Natural killer cell (primary cell): ENCODE data around the gene CCNC. TPM values are rescaled to one million over a fixed set of nuclear protein-coding genes. Genes with fewer than 3 reads are reported as not detected.

ENCODE experiments used
- ATAC-seq, 3 donors: fragments of 150-1000 bp in 2 of 3; fragments of 200-7000 bp in 1 of 3; cut with Tn5 transposase; 1 replicate in 1 of 3; 2 replicates in 2 of 3; pipeline ENCODE4 v1.10.0; 2021; ENCODE audit warnings: mild to moderate bottlenecking in 2 of 3, moderate library complexity in 2 of 3
- DNase-seq, 2 donors: peaks; one replicate each; pipeline versions ENCODE4 v3.0.0 to v3.0.0-alpha.2; 2013 to 2021; ENCODE audit warnings: mixed read lengths in 1 of 2
- H3K27ac ChIP-seq: one replicate; pipeline ENCODE4 v1.5.1; 2013; ENCODE audit warnings: mild to moderate bottlenecking, low read length
- H3K27me3 ChIP-seq: one replicate; pipeline ENCODE4 v1.6.1; 2013; ENCODE audit warnings: low read length; ENCODE audit not compliant: control insufficient read depth, insufficient read depth
- H3K36me3 ChIP-seq: one replicate; pipeline ENCODE4 v1.6.1; 2013; ENCODE audit warnings: low read length; ENCODE audit not compliant: control insufficient read depth, insufficient read depth
- H3K4me1 ChIP-seq: one replicate; pipeline ENCODE4 v1.6.1; 2013; ENCODE audit warnings: low read length; ENCODE audit not compliant: control insufficient read depth, insufficient read depth
- H3K4me3 ChIP-seq: one replicate; pipeline ENCODE4 v1.5.1; 2013; ENCODE audit warnings: low read length
- H3K9me3 ChIP-seq: one replicate; pipeline ENCODE4 v1.6.1; 2013; ENCODE audit warnings: low read length; ENCODE audit not compliant: control insufficient read depth, insufficient read depth
- H3K27ac Mint-ChIP-seq, 2 donors: one replicate each; pipeline ENCODE4 v1.8.0; 2022; ENCODE audit warnings: mild to moderate bottlenecking in 2 of 2, mixed read lengths in 2 of 2, moderate library complexity in 1 of 2
- H3K27me3 Mint-ChIP-seq, 2 donors: one replicate each; pipeline ENCODE4 v1.8.0; 2022; ENCODE audit warnings: low read depth in 2 of 2, mixed read lengths in 2 of 2
- H3K36me3 Mint-ChIP-seq: one replicate; pipeline ENCODE4 v1.8.0; 2022; ENCODE audit warnings: mixed read lengths
- H3K4me1 Mint-ChIP-seq, 2 donors: one replicate each; pipeline ENCODE4 v1.8.0; 2022; ENCODE audit warnings: mixed read lengths in 2 of 2
- H3K4me3 Mint-ChIP-seq: one replicate; pipeline ENCODE4 v1.8.0; 2022; ENCODE audit warnings: mild to moderate bottlenecking, moderate library complexity, mixed read lengths
- H3K9me3 Mint-ChIP-seq, 2 donors: one replicate each; pipeline ENCODE4 v1.8.0; 2022; ENCODE audit warnings: mixed read lengths in 2 of 2
- CTCF ChIP-seq: fragments of 200-600 bp; IDR thresholded peaks from one replicate; pipeline ENCODE4 v1.8.0; 2022; ENCODE audit warnings: antibody characterized with exemption
- WGBS: methylation state at CpG from one replicate; pipeline ENCODE4 v1.1.7; 2013; ENCODE audit warnings: missing lambda C conversion rate; ENCODE audit not compliant: insufficient coverage; 5-methylcytosine and 5-hydroxymethylcytosine counted together
- intact Hi-C: fragments of 100-400 bp; cut with micrococcal nuclease; formaldehyde crosslinking; loops from one replicate; pipeline ENCODE4 v1.14.2; 2022
- total RNA-seq, 4 donors: library from RNA; stranded (reverse); fragments of 120-200 nt in 1 of 4; gene quantifications; one replicate each; pipeline versions ENCODE4 v1.2.3 to v1.2.4, GENCODE V29; 2013 to 2022

The CCNC gene
- total RNA-seq, 3 donors from 2014 or later (not counting 1 experiment from before 2014, with no cell fraction given), result 46.9 to 58.3 (median 52.5) TPM

GRCh38 chr6:99611148-99611547 is 42.7 kb upstream of the CCNC start:
- peaks cover 84% of the 10 kb centered on the region for H3K27me3 ChIP-seq
- peaks cover 37% of the 10 kb centered on the region for H3K4me1 ChIP-seq
- no peak overlapping the region for H3K4me3 Mint-ChIP-seq
- H3K9me3 ChIP-seq, result peaks cover 13% of the 10 kb centered on the region
- H3K4me3 ChIP-seq, result no peak overlapping the region
- H3K27ac Mint-ChIP-seq, result no peak overlapping the region
- no peaks in the 10 kb centered on the region for H3K36me3 ChIP-seq
- no peak for TF ChIP-seq CTCF
- H3K36me3 Mint-ChIP-seq, result no peaks in the 10 kb centered on the region
- H3K27ac ChIP-seq, result no peak overlapping the region
- DNase-seq (peak in 1 of 2 donors; percentile 42), ATAC-seq (peak in 2 of 3 donors; percentile 18 to 41)
- H3K27me3 Mint-ChIP-seq, result peaks cover 60 to 73% of the 10 kb centered on the region in 2 donors
- no peaks in the 10 kb centered on the region for H3K9me3 Mint-ChIP-seq
- no CpG with 5 or more reads among the region's 3 CpGs for WGBS
- H3K4me1 Mint-ChIP-seq, result peaks cover 31 to 39% of the 10 kb centered on the region in 2 donors
- intact Hi-C loops, result no loop called here

GRCh38 chr6:99609905-99610489 is 41.5 kb upstream of the CCNC start:
- no peak overlapping the region for H3K4me3 ChIP-seq
- Mint-ChIP-seq H3K36me3 (no peaks in the 10 kb centered on the region), H3K9me3 (no peaks in the 10 kb centered on the region), H3K27me3 (peaks cover 65 to 73% of the 10 kb centered on the region in 2 donors), H3K4me3 (no peak overlapping the region), H3K27ac (no peak overlapping the region), H3K4me1 (peaks cover 34 to 40% of the 10 kb centered on the region in 2 donors)
- intact Hi-C loops, result no loop called here
- 63% methylated on average over 1 of the region's 2 CpGs for WGBS
- no peak overlapping the region for H3K27ac ChIP-seq
- no peak for TF ChIP-seq CTCF
- H3K27me3 ChIP-seq, result peaks cover 84% of the 10 kb centered on the region
- ATAC-seq (no peak), DNase-seq (no peak)
- H3K4me1 ChIP-seq, result peaks cover 37% of the 10 kb centered on the region
- no peaks in the 10 kb centered on the region for H3K36me3 ChIP-seq
- peaks cover 13% of the 10 kb centered on the region for H3K9me3 ChIP-seq

- intact Hi-C loops, result no loop called here
- H3K9me3 ChIP-seq, result peaks cover 9% of the 10 kb centered on the region
These were observed 40.5 kb upstream of the CCNC start for GRCh38 chr6:99608886-99609482.

More at GRCh38 chr6:99608886-99609482, 40.5 kb upstream of the CCNC start:
- H3K27ac Mint-ChIP-seq, result no peak overlapping the region
- Histone ChIP-seq H3K36me3 (no peaks in the 10 kb centered on the region), H3K27ac (no peak overlapping the region), H3K4me3 (no peak overlapping the region), H3K4me1 (peaks cover 36% of the 10 kb centered on the region), H3K27me3 (peaks cover 85% of the 10 kb centered on the region)
- peaks cover 38 to 43% of the 10 kb centered on the region in 2 donors for H3K4me1 Mint-ChIP-seq
- 21% methylated on average over 24 of the region's 24 CpGs for WGBS
- H3K9me3 Mint-ChIP-seq, result no peaks in the 10 kb centered on the region
- peak overlapping the region; percentile 28 for H3K4me3 Mint-ChIP-seq
- peaks cover 68 to 76% of the 10 kb centered on the region in 2 donors for H3K27me3 Mint-ChIP-seq
- no peaks in the 10 kb centered on the region for H3K36me3 Mint-ChIP-seq
- no peak for TF ChIP-seq CTCF
- no peak for ATAC-seq
- no peak for DNase-seq
